ENCODE data around the gene MMP2. TPM values are rescaled to one million over a fixed set of nuclear protein-coding genes. Genes with fewer than 3 reads are reported as not detected.
A peak's percentile ranks its signal among the peaks of the same experiment; 100 is the strongest.

Gene MMP2
- total RNA-seq, 1 experiment from 2014 or later = 61.3 TPM

GRCh38 chr16:55501549-55502322 is 22.7 kb downstream of the MMP2 start (continued):
- TF ChIP-seq MAX (CRISPR knock-in tag; IDR thresholded peaks at IDR 0.05) (no peak), ZNF263 (CRISPR knock-in tag; IDR thresholded peaks at IDR 0.05; ENCODE audit: low read depth) (no peak), ZSCAN18 (CRISPR knock-in tag; IDR thresholded peaks at IDR 0.05) (no peak), KAT7 (CRISPR knock-in tag; IDR thresholded peaks at IDR 0.05; ENCODE audit: borderline replicate concordance) (no peak), MXD4 (CRISPR knock-in tag; IDR thresholded peaks at IDR 0.05; ENCODE audit: borderline replicate concordance) (no peak), FOXP1 (CRISPR knock-in tag; IDR thresholded peaks at IDR 0.05; ENCODE audit: borderline replicate concordance) (no peak)

GRCh38 chr16:55502801-55503366 is 23.9 kb downstream of the MMP2 start:
- ATAC-seq (peak; percentile 69), DNase-seq (ENCODE audit: low spot score) (no peak)
- Mint-ChIP-seq H3K27ac (no peak overlapping the region), H3K9me3 (no peaks in the 10 kb centered on the region), H3K36me3 (peaks cover 11% of the 10 kb centered on the region; the same call in 1 of the 2 replicates), H3K27me3 (ENCODE audit: low read depth) (no peaks in the 10 kb centered on the region), H3K4me3 (no peak overlapping the region), H3K4me1 (peaks cover 8% of the 10 kb centered on the region)
- POLR2A ChIA-PET = no interaction called here
- TF ChIP-seq ELF4 (CRISPR knock-in tag; IDR thresholded peaks at IDR 0.05; ENCODE audit: low read depth) (no peak), GRHL2 (CRISPR knock-in tag; IDR thresholded peaks at IDR 0.05; ENCODE audit: insufficient replicate concordance, severe bottlenecking) (no peak), ZNF512 (CRISPR knock-in tag; IDR thresholded peaks at IDR 0.05; ENCODE audit: borderline replicate concordance) (no peak), E2F5 (CRISPR knock-in tag; IDR thresholded peaks at IDR 0.05) (no peak), HMGXB4 (CRISPR knock-in tag; IDR thresholded peaks at IDR 0.05) (no peak), SMAD3 (CRISPR knock-in tag; IDR thresholded peaks at IDR 0.05; ENCODE audit: borderline replicate concordance) (no peak), ZNF219 (CRISPR knock-in tag; IDR thresholded peaks at IDR 0.05; ENCODE audit: borderline replicate concordance) (no peak)
- CTCF ChIA-PET = interaction anchor here (1.6 to 3.0 kb wide), 11 partner anchors 7 to 204 kb away, joined by 3 to 62 read pairs (median 13); partner anchors contain the start of gene MMP2

- ChIA-PET POLR2A (no interaction called here), CTCF (interaction anchor here (0.6 to 2.8 kb wide), 3 partner anchors 39 to 807 kb away, joined by 3 to 14 read pairs (median 4); no protein-coding TSS in a partner anchor)
- no peak overlapping the region for H3K4me3 Mint-ChIP-seq
- DNase-seq (ENCODE audit: low spot score) (no peak), ATAC-seq (no peak)
- no peak overlapping the region for H3K27ac Mint-ChIP-seq
- peaks cover 12% of the 10 kb centered on the region for H3K4me1 Mint-ChIP-seq
- H3K9me3 Mint-ChIP-seq = no peaks in the 10 kb centered on the region
- no peaks in the 10 kb centered on the region for H3K27me3 Mint-ChIP-seq (ENCODE audit: low read depth)
- peaks cover 11% of the 10 kb centered on the region; the same call in 1 of the 2 replicates for H3K36me3 Mint-ChIP-seq
- TF ChIP-seq USF1 (CRISPR knock-in tag; IDR thresholded peaks at IDR 0.05) (no peak), ZNF671 (CRISPR knock-in tag; IDR thresholded peaks at IDR 0.05) (no peak), RELA (CRISPR knock-in tag; IDR thresholded peaks at IDR 0.05; ENCODE audit: borderline replicate concordance) (no peak), CTCF (IDR thresholded peaks at IDR 0.05) (no peak), MXD4 (CRISPR knock-in tag; IDR thresholded peaks at IDR 0.05; ENCODE audit: borderline replicate concordance) (no peak), TEAD4 (CRISPR knock-in tag; IDR thresholded peaks at IDR 0.05) (no peak), ZNF416 (CRISPR knock-in tag; IDR thresholded peaks at IDR 0.05) (no peak), SMAD4 (CRISPR knock-in tag; IDR thresholded peaks at IDR 0.05) (no peak), GABPB1 (CRISPR knock-in tag; IDR thresholded peaks at IDR 0.05) (no peak), CREM (CRISPR knock-in tag; IDR thresholded peaks at IDR 0.05) (no peak)
These were observed 24.9 kb downstream of the MMP2 start for GRCh38 chr16:55503726-55504550.

All from WTC11 (cell line).